SU-DHL-6 (cell line): ENCODE data around the gene HPCAL4.

Experiments used
- CTCF ChIP-seq: fragments of 200-600 bp; sonication (generic); IDR thresholded peaks from one replicate; pipeline ENCODE4 v1.5.1; 2017; ENCODE audit warnings: antibody characterized with exemption, mild to moderate bottlenecking, low read length, moderate library complexity; ENCODE audit not compliant: insufficient read depth, poor library complexity, severe bottlenecking
- EZH2phosphoT487 ChIP-seq: fragments of 200-600 bp; sonication (generic), shearing (Covaris generic); conservative IDR thresholded peaks from 2 replicates; pipeline ENCODE4 v1.6.1; 2018; ENCODE audit warnings: mild to moderate bottlenecking, antibody characterized with exemption, low read length, moderate library complexity, mixed read lengths

GRCh38 chr1:39632682-39633417 lies 58.4 kb downstream of the HPCAL4 start:
- TF ChIP-seq CTCF (no peak), EZH2phosphoT487 (no peak)
